Gastroesophageal sphincter (tissue), 3 donors: ENCODE results near the gene IL3.

Experiments used
- EP300 ChIP-seq: sonication (generic); formaldehyde crosslinking; IDR thresholded peaks from one replicate; pipeline ENCODE4 v1.6.1; 2017; ENCODE audit warnings: antibody characterized with exemption, mild to moderate bottlenecking
- TF ChIP-seq, protein P1 (sequence below), 4 experiments: fragments of 200-600 bp in 2 of 4; fragments of 450-650 bp in 2 of 4; sonication (generic) in 1 of 4; IDR thresholded peaks; one replicate each; pipeline ENCODE4 v1.5.1; 2017 to 2019; ENCODE audit warnings: antibody characterized with exemption in 4 of 4, mild to moderate bottlenecking in 2 of 4, moderate library complexity in 2 of 4

DNA sequence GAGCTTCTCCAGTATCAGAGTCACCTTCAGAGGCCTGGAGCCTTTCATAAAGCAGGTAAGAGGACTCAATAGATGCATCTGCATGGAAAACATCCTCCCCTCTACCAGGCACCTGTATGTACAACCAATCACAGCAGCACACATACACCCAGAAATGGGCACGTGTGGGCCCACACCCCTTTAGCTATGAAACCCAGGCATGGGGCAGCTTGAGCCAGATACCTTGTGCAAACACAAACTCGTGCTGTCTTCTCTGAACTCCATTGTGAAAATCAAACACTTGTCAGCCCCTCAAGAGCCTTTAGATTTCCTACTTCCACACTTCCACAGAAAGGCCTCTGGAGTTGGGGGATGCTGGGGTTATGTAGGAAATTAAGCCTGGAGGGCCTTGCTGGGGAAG lies 12.1 kb downstream of the IL3 start:
- TF ChIP-seq EP300 = no peak
- TF ChIP-seq, protein P1, sequence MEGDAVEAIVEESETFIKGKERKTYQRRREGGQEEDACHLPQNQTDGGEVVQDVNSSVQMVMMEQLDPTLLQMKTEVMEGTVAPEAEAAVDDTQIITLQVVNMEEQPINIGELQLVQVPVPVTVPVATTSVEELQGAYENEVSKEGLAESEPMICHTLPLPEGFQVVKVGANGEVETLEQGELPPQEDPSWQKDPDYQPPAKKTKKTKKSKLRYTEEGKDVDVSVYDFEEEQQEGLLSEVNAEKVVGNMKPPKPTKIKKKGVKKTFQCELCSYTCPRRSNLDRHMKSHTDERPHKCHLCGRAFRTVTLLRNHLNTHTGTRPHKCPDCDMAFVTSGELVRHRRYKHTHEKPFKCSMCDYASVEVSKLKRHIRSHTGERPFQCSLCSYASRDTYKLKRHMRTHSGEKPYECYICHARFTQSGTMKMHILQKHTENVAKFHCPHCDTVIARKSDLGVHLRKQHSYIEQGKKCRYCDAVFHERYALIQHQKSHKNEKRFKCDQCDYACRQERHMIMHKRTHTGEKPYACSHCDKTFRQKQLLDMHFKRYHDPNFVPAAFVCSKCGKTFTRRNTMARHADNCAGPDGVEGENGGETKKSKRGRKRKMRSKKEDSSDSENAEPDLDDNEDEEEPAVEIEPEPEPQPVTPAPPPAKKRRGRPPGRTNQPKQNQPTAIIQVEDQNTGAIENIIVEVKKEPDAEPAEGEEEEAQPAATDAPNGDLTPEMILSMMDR (IDR thresholded peaks at IDR 0.05) = no peak
